Loucy (cell line): ENCODE data around the gene NDST3.
"Not testable (repeated sequence)": the region's sequence is repeated elsewhere in the genome, so short reads cannot be mapped to it uniquely, and the experiment has no call there.

Experiments
- H2AFZ ChIP-seq: fragments of 200-600 bp; sonication (generic); 2 replicates; pipeline ENCODE4 v1.6.0; 2016; ENCODE audit warnings: antibody characterized with exemption, mild to moderate bottlenecking, low read length, moderate library complexity
- H3F3A ChIP-seq: fragments of 200-600 bp; 2 replicates; pipeline ENCODE4 v1.6.0; 2016; ENCODE audit warnings: antibody characterized with exemption, low read depth, mild to moderate bottlenecking
- H3K27me3 ChIP-seq: fragments of 200-600 bp; sonication (generic); 2 replicates; pipeline ENCODE4 v1.6.1; 2014; ENCODE audit warnings: low read length, mild to moderate bottlenecking; ENCODE audit not compliant: insufficient read depth, poor library complexity, severe bottlenecking
- H3K36me3 ChIP-seq: fragments of 200-600 bp; sonication (generic); 2 replicates; pipeline ENCODE4 v1.6.1; 2016; ENCODE audit warnings: low read length; ENCODE audit not compliant: insufficient read depth
- H3K4me1 ChIP-seq: fragments of 200-600 bp; sonication (generic); 2 replicates; pipeline ENCODE4 v1.5.1; 2014; ENCODE audit warnings: low read length, mild to moderate bottlenecking; ENCODE audit not compliant: insufficient read depth, poor library complexity, severe bottlenecking
- H3K4me2 ChIP-seq: fragments of 200-600 bp; sonication (generic); 2 replicates; pipeline ENCODE4 v1.6.0; 2014; ENCODE audit warnings: antibody characterized with exemption, low read length, low read depth, mild to moderate bottlenecking; ENCODE audit not compliant: poor library complexity, severe bottlenecking
- H3K4me3 ChIP-seq: fragments of 200-600 bp; sonication (generic); 2 replicates; pipeline ENCODE4 v1.5.1; 2014; ENCODE audit warnings: low read length, mild to moderate bottlenecking, mixed read lengths; ENCODE audit not compliant: poor library complexity, severe bottlenecking
- H3K79me2 ChIP-seq: fragments of 200-600 bp; sonication (generic); 2 replicates; pipeline ENCODE4 v1.6.1; 2014; ENCODE audit warnings: low read length; ENCODE audit not compliant: insufficient read depth
- H3K9ac ChIP-seq: fragments of 200-600 bp; sonication (generic); 2 replicates; pipeline ENCODE4 v1.6.0; 2014; ENCODE audit warnings: mild to moderate bottlenecking, low read depth, low read length, moderate library complexity; ENCODE audit not compliant: poor library complexity, severe bottlenecking
- H3K9me2 ChIP-seq: fragments of 200-600 bp; sonication (generic); replicated peaks from 2 replicates; pipeline ENCODE4 v1.6.1; 2016; ENCODE audit warnings: low read depth, low read length, mixed read lengths
- H3K9me3 ChIP-seq: fragments of 200-600 bp; sonication (generic); 2 replicates; pipeline ENCODE4 v1.6.1; 2014; ENCODE audit warnings: mild to moderate bottlenecking, antibody characterized with exemption, low read length, low read depth; ENCODE audit not compliant: insufficient read depth
- H4K20me1 ChIP-seq: fragments of 200-600 bp; sonication (generic); 2 replicates; pipeline ENCODE4 v1.6.0; 2014; ENCODE audit warnings: antibody characterized with exemption, low read length, mild to moderate bottlenecking; ENCODE audit not compliant: insufficient read depth, poor library complexity, severe bottlenecking
- EZH2phosphoT487 ChIP-seq: fragments of 200-600 bp; IDR thresholded peaks from 2 replicates; pipeline ENCODE4 v1.6.1; 2018; ENCODE audit warnings: antibody characterized with exemption, mild to moderate bottlenecking, moderate library complexity, borderline replicate concordance
- TF ChIP-seq, protein P1 (sequence below): fragments of 200-600 bp; sonication (generic); conservative IDR thresholded peaks from 2 replicates; pipeline ENCODE4 v1.5.1; 2014; ENCODE audit warnings: mild to moderate bottlenecking, antibody characterized with exemption, low read length

The NDST3 gene

DNA sequence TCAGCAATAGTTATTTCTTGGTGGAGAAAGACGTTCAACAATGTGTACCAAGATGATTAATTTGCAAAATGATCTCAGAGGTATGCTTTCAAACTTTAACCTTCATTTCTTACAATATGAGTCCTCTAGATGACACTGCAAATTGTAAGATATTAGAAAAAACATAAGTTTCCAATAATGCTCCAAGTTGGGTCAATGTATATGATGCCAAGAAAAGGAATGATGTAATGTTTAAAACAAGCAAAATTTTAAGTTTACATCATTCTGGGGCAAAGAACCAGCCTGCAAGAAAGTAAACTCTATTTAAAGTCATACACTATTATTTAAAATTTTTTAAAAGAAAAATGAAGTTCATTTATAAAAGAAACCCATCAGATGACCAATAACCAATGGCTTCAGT is 262.4 kb downstream of the NDST3 start:
- no peaks in the 10 kb centered on the region for H3K27me3 ChIP-seq
- no peak overlapping the region for H3K4me2 ChIP-seq
- no peaks in the 10 kb centered on the region for H3K36me3 ChIP-seq
- H3F3A ChIP-seq = no peaks in the 10 kb centered on the region
- H4K20me1 ChIP-seq = no peaks in the 10 kb centered on the region
- no peak overlapping the region for H3K4me3 ChIP-seq
- no peaks in the 10 kb centered on the region for H3K9me3 ChIP-seq
- TF ChIP-seq, protein P1, sequence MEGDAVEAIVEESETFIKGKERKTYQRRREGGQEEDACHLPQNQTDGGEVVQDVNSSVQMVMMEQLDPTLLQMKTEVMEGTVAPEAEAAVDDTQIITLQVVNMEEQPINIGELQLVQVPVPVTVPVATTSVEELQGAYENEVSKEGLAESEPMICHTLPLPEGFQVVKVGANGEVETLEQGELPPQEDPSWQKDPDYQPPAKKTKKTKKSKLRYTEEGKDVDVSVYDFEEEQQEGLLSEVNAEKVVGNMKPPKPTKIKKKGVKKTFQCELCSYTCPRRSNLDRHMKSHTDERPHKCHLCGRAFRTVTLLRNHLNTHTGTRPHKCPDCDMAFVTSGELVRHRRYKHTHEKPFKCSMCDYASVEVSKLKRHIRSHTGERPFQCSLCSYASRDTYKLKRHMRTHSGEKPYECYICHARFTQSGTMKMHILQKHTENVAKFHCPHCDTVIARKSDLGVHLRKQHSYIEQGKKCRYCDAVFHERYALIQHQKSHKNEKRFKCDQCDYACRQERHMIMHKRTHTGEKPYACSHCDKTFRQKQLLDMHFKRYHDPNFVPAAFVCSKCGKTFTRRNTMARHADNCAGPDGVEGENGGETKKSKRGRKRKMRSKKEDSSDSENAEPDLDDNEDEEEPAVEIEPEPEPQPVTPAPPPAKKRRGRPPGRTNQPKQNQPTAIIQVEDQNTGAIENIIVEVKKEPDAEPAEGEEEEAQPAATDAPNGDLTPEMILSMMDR = no peak
- TF ChIP-seq EZH2phosphoT487 = no peak
- no peak overlapping the region for H3K9ac ChIP-seq
- H2AFZ ChIP-seq = no peak overlapping the region
- H3K79me2 ChIP-seq = no peaks in the 10 kb centered on the region
- H3K4me1 ChIP-seq = no peaks in the 10 kb centered on the region
- no peaks in the 10 kb centered on the region for H3K9me2 ChIP-seq

DNA sequence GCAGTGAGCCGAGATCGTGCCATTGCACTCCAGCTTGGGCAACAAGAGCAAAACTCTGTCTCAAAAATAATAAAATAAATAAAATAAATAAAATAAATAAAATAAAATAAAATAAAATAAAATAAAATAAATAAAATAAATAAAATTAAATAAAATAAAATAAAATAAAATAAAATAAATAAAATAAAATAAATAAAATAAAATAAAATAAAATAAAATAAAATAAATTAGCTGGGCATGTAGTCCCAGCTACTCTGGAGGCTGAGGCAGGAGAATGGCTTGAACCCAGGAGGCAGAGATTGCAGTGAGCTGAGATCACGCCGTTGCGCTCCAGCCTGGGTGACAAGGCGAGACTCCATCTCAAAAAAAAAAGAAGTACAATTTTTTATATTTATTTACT is 265.3 kb downstream of the NDST3 start:
- H2AFZ ChIP-seq, H3K4me3 ChIP-seq, H3K27me3 ChIP-seq, H3K4me1 ChIP-seq, H3K36me3 ChIP-seq, H4K20me1 ChIP-seq, H3K9me3 ChIP-seq, H3K9ac ChIP-seq, H3K9me2 ChIP-seq, H3K79me2 ChIP-seq, H3F3A ChIP-seq, H3K4me2 ChIP-seq: not testable (repeated sequence)

DNA sequence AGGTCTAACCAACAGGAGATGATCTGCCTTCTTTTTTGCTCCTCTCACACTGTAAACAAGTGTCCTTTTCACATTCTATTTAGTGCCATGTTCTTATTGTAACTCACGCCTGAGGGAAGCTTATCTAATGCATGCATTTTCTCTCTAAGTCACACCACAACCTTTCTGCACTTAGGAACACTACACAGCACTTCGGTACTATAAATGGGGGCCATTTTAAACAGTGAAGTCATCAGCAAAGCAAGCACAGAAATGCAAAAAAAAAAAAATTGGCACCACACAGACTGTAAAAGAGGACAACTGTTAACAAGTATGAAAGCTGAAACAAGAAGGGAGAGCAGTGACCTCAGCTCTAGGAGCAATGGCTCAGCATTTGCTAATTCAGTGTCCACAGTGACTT is 273.4 kb downstream of the NDST3 start:
- H3K9ac ChIP-seq = no peak overlapping the region
- no peaks in the 10 kb centered on the region for H3K9me3 ChIP-seq
- H3K4me1 ChIP-seq = no peaks in the 10 kb centered on the region
- no peak overlapping the region for H3K4me2 ChIP-seq
- H3K36me3 ChIP-seq = no peaks in the 10 kb centered on the region
- no peak overlapping the region for H3K4me3 ChIP-seq
- H3K27me3 ChIP-seq = no peaks in the 10 kb centered on the region
- H3K79me2 ChIP-seq = no peaks in the 10 kb centered on the region
- H2AFZ ChIP-seq = no peak overlapping the region
- TF ChIP-seq, protein P1 = no peak
- no peak for TF ChIP-seq EZH2phosphoT487
- no peaks in the 10 kb centered on the region for H4K20me1 ChIP-seq
- H3F3A ChIP-seq = no peaks in the 10 kb centered on the region
- no peaks in the 10 kb centered on the region for H3K9me2 ChIP-seq
